Activated T-helper 17 cell treated with anti-CD3 and anti-CD28 coated beads, Interleukin-2, amount 50 U/mL, for 72 hours (primary cell): Measurements from ENCODE around the gene TMEM14A. TPM values are rescaled to one million over a fixed set of nuclear protein-coding genes. Genes with fewer than 3 reads are reported as not detected.
"Not testable (repeated sequence)": the region's sequence is repeated elsewhere in the genome, so short reads cannot be mapped to it uniquely, and the experiment has no call there.

Experiments
- ATAC-seq: fragments of 150-1000 bp; cut with Tn5 transposase; replicated peaks from 2 replicates; pipeline ENCODE4 v1.10.0; 2021; ENCODE audit warnings: mild to moderate bottlenecking, moderate library complexity
- H3K27ac Mint-ChIP-seq: one replicate; pipeline ENCODE4 v1.8.0; 2022; ENCODE audit warnings: mixed read lengths
- H3K27me3 Mint-ChIP-seq: one replicate; pipeline ENCODE4 v1.8.0; 2022; ENCODE audit warnings: mixed read lengths
- H3K36me3 Mint-ChIP-seq: one replicate; pipeline ENCODE4 v1.8.0; 2022; ENCODE audit warnings: low read depth, mild to moderate bottlenecking, mixed read lengths
- H3K4me1 Mint-ChIP-seq: one replicate; pipeline ENCODE4 v1.8.0; 2022; ENCODE audit warnings: mixed read lengths
- H3K4me3 Mint-ChIP-seq: one replicate; pipeline ENCODE4 v1.8.0; 2022; ENCODE audit warnings: mild to moderate bottlenecking, mixed read lengths
- H3K9me3 Mint-ChIP-seq: one replicate; pipeline ENCODE4 v1.8.0; 2022; ENCODE audit warnings: mixed read lengths
- total RNA-seq, 2 donors: library from RNA; stranded (reverse); gene quantifications; one replicate each; pipeline ENCODE4 v1.2.3, GENCODE V29; 2022

The TMEM14A gene
- total RNA-seq, 2 donors from 2014 or later, result 14.1 to 20.3 TPM

DNA sequence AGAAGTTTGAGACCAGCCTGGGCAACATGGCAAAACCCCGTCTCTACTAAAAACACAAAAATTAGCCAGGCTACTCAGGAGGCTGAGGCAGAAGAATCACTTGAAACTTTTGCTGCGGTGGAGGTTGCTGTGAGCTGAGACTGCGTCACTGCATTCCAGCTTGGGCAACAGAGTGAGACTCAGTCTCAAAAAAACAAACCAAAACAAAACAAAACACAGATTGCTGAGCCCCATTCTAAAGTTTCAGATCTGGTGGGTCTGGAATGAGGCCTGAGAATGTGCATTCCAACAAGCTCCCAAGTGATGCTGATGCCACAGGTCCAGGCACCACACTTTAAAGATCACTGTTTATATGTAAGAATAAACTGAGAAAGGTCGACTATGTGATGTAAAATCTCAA lies 24.9 kb upstream of the TMEM14A start:
- no peaks in the 10 kb centered on the region for H3K36me3 Mint-ChIP-seq
- no peaks in the 10 kb centered on the region for H3K9me3 Mint-ChIP-seq
- H3K4me1 Mint-ChIP-seq, result no peaks in the 10 kb centered on the region
- no peak overlapping the region for H3K27ac Mint-ChIP-seq
- H3K4me3 Mint-ChIP-seq, result no peak overlapping the region
- ATAC-seq, result no peak
- H3K27me3 Mint-ChIP-seq, result peaks cover 31% of the 10 kb centered on the region

DNA sequence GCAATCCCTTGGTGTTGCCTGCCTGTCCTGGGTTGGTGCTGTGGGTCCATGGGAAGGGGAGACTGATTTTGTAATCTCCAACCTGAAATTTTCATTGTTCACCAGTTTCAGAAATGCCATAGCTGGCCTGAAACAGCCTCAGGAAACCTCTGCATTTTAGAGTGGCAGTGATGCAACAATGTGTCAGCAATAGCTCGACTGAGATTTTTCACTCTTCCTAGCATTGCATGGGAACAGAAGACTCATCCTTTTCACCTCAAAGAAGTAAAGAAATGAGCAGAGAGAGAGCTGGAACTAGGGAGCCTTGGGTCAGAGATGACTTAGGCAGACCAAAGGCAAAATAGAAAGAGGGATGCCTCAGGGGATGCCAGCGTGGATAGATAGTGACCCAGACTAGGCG lies 23.7 kb upstream of the TMEM14A start:
- no peak overlapping the region for H3K27ac Mint-ChIP-seq

DNA sequence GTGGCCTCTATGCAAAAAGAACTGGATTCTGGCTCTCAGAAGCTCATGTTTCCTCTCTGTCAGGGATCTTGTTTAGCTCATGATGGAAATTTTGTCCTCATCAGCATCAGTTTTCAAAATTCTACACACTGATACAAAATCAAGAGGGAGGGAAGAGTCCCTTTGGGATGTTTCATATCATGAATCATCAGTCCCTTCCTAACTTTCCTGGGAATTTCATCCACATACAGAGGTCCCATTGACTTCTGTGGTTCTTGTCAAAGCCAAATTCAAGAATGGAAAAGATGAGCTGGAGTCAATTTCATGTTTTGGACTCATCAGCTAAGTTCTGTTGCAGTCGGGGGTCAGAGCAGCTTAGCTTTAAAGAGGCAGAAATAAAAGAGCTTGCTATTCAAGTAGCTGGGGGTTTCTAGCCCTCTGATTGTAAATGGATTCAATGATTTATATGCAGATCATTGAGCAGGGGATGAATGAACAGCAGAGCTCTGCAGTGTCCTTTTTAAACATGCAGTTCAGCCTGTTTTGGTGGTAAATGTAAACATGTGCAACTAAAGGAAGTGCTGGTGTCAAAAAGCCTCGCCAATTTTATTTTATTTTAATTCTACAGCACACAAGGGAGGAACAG lies 21.3 kb upstream of the TMEM14A start:
- Mint-ChIP-seq H3K4me1 (peaks cover 5% of the 10 kb centered on the region), H3K27ac (no peak overlapping the region), H3K9me3 (no peaks in the 10 kb centered on the region), H3K27me3 (peaks cover 33% of the 10 kb centered on the region), H3K4me3 (no peak overlapping the region), H3K36me3 (no peaks in the 10 kb centered on the region)
- ATAC-seq, result no peak

More for the DNA sequence above, 23.7 kb upstream of the TMEM14A start:
- H3K36me3 Mint-ChIP-seq, result no peaks in the 10 kb centered on the region
- peak; percentile 31 for ATAC-seq
- H3K9me3 Mint-ChIP-seq, result no peaks in the 10 kb centered on the region
- peaks cover 5% of the 10 kb centered on the region for H3K4me1 Mint-ChIP-seq
- H3K4me3 Mint-ChIP-seq, result no peak overlapping the region
- peaks cover 27% of the 10 kb centered on the region for H3K27me3 Mint-ChIP-seq

DNA sequence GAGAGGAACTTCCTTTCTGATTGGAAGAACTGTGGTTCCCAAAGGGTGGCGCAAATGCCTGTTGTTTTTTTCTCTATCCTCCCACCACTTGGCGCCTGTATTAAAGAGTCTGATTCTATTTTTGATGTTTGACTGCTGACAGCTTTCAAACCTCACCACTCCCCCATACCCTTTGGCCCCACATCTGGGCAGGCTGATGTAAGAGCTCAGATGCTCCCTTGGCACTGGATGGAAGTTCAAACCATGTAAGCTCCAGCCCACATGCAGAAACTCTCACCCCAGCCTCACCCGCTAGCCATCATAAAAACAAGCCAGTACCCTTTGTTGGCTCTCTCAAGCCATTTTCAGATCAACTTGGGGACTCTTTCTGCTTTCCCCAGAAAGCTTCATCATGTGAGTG lies 20.0 kb upstream of the TMEM14A start:
- H3K4me1 Mint-ChIP-seq, result peaks cover 5% of the 10 kb centered on the region
- H3K36me3 Mint-ChIP-seq, result no peaks in the 10 kb centered on the region
- no peak overlapping the region for H3K4me3 Mint-ChIP-seq
- H3K27ac Mint-ChIP-seq, result no peak overlapping the region
- peaks cover 28% of the 10 kb centered on the region for H3K27me3 Mint-ChIP-seq
- no peaks in the 10 kb centered on the region for H3K9me3 Mint-ChIP-seq
- ATAC-seq, result no peak

DNA sequence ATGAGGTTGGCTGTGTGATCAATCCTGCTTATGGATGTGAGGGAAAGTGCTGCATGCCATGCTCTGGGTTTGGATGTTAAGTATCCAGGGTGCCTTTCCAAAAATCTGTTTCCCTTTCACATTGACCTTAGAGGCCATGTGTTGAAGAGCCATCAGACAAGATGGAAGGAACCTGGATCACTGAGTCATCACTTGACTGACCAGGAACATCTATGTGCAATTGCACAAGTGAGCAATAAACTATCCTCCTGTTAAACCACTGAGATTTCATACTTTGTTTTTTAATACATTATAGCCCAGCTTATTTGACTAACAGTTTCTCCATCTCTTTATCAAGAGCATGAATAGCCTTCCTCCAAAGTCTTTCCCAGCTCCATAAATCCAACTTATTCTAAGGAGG lies 17.8 kb upstream of the TMEM14A start:
- ATAC-seq, result no peak
- Mint-ChIP-seq H3K27ac (no peak overlapping the region), H3K9me3 (no peaks in the 10 kb centered on the region), H3K4me3 (no peak overlapping the region), H3K4me1 (peaks cover 5% of the 10 kb centered on the region), H3K36me3 (no peaks in the 10 kb centered on the region), H3K27me3 (peaks cover 24% of the 10 kb centered on the region)

DNA sequence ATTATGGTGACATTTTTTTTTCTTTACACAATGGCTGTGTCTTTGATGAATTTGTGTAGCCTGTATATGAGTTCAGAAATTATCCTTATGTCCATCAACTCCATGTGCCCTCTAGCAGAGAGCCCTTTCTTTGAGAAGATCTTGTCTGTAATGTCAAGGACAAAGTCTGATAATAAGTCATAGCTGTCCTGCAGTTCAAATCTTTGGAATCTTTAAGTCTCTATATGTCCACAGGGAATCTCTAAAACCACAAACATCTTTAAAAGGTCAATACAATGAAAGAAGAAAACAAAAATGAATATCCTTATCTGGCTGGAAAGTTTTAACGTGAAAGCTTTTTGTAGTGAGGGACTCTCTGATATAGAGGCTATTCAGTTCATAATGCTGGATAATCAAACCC lies 16.9 kb upstream of the TMEM14A start:
- ATAC-seq, result no peak
- peaks cover 5% of the 10 kb centered on the region for H3K4me1 Mint-ChIP-seq
- H3K27ac Mint-ChIP-seq, result no peak overlapping the region

DNA sequence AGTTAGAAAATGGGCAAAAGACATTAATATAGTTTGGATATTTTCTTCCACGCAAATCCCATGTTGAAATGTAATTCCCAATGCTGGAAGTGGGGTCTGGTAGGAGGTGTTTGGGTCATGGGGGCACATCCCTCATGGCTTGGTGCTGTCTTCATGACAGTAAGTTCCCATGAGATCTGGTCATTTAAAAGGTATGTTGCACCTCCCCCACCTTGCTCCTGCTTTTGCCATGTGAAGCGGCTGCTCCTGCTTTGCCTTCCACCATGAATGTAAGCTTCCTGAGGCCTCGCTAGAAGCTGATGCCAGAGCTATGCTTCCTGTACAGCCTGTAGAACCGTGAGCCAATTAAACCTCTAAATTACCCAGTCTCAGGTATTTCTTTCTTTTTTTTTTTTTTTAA lies 16.3 kb upstream of the TMEM14A start:
- Mint-ChIP-seq H3K36me3 (no peaks in the 10 kb centered on the region), H3K9me3 (no peaks in the 10 kb centered on the region), H3K27ac (no peak overlapping the region), H3K4me1 (peaks cover 5% of the 10 kb centered on the region), H3K4me3 (no peak overlapping the region), H3K27me3 (peaks cover 18% of the 10 kb centered on the region)
- ATAC-seq, result no peak

More for the DNA sequence above, 16.9 kb upstream of the TMEM14A start:
- Mint-ChIP-seq H3K27me3 (peaks cover 19% of the 10 kb centered on the region), H3K9me3 (no peaks in the 10 kb centered on the region), H3K36me3 (no peaks in the 10 kb centered on the region), H3K4me3 (no peak overlapping the region)

DNA sequence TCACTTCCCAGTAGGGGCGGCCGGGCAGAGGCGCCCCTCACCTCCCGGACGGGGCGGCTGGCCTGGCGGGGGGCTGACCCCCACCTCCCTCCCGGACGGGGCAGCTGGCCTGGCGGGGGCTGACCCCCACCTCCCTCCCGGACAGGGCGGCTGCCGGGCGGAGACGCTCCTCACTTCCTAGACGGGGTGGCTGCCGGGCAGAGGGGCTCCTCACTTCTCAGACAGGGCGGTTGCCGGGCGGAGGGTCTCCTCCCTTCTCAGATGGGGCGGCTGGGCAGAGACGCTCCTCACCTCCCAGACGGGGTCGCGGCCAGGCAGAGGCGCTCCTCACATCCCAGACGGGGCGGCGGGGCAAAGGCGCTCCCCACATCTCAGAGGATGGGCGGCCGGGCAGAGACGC lies 15.0 kb upstream of the TMEM14A start:
- H3K4me1 Mint-ChIP-seq, H3K27ac Mint-ChIP-seq, H3K4me3 Mint-ChIP-seq, H3K36me3 Mint-ChIP-seq, H3K9me3 Mint-ChIP-seq, ATAC-seq: not testable (repeated sequence)
- peaks cover 18% of the 10 kb centered on the region for H3K27me3 Mint-ChIP-seq

DNA sequence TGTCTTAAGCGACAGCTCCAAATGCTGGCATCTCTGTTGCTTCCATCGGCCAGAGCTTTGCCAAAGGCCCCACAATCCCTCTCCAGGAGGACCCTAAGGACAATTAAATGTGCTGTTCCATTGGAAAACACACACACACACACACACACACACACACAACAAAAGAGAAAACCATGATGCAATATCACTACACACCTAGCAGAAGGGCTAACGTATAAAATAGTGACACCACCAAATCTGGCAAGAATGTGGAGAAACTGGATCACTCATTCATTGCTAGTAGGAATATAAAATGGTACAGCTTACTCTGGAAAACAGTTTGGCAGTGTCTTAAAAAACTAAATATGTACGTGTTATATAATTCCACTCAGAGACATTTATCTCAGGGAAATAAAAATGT lies 13.0 kb upstream of the TMEM14A start:
- Mint-ChIP-seq H3K27me3 (peaks cover 15% of the 10 kb centered on the region), H3K27ac (no peak overlapping the region), H3K36me3 (no peaks in the 10 kb centered on the region), H3K4me3 (no peak overlapping the region), H3K4me1 (no peaks in the 10 kb centered on the region), H3K9me3 (no peaks in the 10 kb centered on the region)
- no peak for ATAC-seq

DNA sequence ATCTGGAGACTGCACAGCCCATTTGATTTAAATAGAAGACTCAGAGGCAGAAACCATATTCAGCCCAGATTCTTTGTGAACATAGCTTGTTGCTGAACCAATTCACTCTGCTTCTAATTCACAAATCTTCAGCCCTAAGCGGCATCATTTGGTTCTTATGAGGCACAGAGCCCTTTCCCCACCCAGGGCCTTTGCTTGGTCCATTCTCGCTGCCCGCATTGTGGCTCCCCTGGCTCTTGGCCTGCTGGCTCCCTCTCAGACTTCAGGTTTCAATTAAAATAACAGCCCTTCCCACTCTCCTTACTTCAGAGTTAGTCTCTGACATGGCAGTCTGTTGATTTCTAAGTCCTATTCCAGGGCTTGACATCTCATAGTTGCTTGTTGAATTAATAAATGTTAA lies 9.4 kb upstream of the TMEM14A start:
- Mint-ChIP-seq H3K27me3 (peaks cover 5% of the 10 kb centered on the region), H3K27ac (no peak overlapping the region), H3K4me1 (no peaks in the 10 kb centered on the region), H3K9me3 (no peaks in the 10 kb centered on the region), H3K4me3 (no peak overlapping the region), H3K36me3 (no peaks in the 10 kb centered on the region)
- ATAC-seq, result no peak

DNA sequence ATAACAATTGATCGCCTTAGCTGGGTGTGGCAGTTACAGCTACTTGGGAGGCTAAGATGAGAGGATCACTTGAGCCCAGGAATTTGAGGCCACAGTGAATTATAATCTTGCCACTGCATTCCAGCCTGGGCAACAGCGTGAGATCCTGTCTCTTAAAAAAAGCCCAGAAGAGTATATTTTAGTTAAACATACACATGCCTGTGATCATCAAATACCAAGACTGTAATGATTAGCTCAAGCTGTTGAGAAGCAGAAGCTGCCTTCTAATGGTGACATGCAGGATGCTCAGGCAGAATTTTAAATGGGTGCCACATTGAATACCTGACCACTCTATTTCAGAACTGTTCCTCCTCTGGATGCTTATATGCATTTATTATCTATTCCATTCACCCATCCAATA lies 8.9 kb upstream of the TMEM14A start:
- Mint-ChIP-seq H3K27me3 (peaks cover 5% of the 10 kb centered on the region), H3K27ac (no peak overlapping the region), H3K4me1 (no peaks in the 10 kb centered on the region), H3K9me3 (no peaks in the 10 kb centered on the region), H3K36me3 (no peaks in the 10 kb centered on the region), H3K4me3 (no peak overlapping the region)
- no peak for ATAC-seq

DNA sequence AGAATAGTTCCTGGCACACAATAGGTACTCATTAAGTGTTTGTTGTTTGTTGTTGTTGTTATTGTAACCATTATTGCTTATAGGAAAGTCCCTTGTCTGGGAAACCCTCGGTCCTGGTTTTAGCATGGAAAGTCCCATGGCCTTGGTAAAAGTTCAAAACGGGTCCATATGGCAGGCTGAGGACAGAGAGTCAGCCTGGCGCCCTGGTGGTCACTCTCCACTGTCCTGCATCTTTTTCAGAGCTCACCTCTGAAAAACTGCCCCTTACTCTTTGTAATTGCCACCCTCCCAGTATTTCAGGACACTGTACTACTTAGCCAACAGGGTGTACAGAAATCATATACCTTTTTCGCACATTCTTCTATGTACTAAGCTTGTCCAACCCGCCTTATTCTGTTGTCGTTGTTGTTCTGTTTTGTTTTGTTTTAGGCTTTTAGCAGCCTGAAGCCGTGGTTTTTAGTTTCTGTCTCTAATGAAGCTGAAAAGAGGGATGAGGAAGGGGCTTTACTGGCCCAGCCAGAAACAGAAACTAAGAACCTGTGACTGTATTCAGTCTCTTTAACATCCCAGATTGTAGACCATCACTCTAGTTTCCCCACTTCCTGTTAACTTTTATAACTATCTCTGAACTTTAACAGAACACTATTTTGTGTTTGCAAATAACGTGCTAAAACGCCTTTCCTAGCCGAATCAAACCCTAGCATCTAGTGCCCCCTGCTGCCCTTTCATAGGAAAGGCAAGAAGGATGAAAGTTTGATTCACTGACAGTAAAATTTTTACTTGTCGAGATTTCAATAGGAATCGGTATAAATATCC lies 7.6 kb upstream of the TMEM14A start:
- no peaks in the 10 kb centered on the region for H3K9me3 Mint-ChIP-seq

DNA sequence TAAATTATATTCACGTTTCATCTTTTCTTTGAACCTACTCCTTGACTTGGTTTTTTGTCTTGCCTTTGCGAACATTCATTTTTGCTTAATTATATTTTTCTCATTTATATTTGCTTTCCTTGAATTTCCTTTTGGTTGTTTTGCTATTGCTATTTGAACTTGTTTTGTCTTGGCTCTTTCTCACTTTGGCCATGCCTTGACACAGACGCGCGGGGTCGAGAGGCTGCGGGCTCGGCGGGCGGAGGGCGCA lies 7.1 kb upstream of the TMEM14A start:
- no peaks in the 10 kb centered on the region for H3K27me3 Mint-ChIP-seq
- no peaks in the 10 kb centered on the region for H3K4me1 Mint-ChIP-seq
- H3K9me3 Mint-ChIP-seq, result no peaks in the 10 kb centered on the region

More for the DNA sequence above, 7.6 kb upstream of the TMEM14A start:
- peak; percentile 59 for ATAC-seq
- Mint-ChIP-seq H3K4me1 (no peaks in the 10 kb centered on the region), H3K36me3 (no peaks in the 10 kb centered on the region), H3K27me3 (no peaks in the 10 kb centered on the region), H3K27ac (no peak overlapping the region), H3K4me3 (no peak overlapping the region)

DNA sequence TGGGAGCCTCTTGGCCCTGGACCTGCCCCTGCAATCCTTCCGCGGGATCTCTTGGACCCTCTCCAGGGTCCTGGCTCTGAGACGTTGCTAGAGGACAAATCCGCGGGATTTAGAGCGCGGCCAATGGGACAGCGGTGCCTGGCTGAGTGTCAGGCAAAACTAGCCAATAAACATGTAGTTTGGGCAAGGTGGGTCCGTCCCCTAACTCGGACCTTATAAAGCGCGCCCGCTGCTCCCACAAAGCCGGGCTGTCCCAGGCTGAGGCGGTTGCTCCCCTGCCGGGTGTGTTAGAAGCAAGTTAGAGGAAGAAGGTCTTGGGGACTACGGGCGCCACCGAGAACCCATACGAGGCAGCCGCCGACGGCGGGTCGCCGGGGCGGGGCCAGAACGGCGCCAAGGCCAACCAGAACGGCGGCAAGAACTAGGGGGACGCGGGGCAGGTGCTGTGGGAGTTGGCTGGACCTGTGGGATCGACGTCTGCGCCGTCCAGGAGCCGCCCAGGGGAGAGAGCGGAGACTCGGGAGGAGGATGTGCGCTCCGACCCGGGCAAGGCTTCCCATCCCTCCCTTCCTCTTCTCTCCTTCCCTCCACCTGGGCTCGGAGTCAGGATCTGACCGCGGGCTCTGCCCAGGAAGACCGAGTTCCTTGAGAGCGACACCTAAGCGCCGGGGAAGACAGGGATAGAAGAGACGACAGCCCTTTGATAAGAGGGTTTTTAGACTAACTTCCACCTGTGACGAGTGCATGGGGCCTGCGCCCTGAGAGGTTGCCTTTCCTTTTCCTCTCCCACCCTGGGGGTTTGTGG lies 6.5 kb upstream of the TMEM14A start:
- Mint-ChIP-seq H3K36me3 (no peaks in the 10 kb centered on the region), H3K27me3 (no peaks in the 10 kb centered on the region), H3K4me3 (no peak overlapping the region), H3K27ac (no peak overlapping the region), H3K9me3 (no peaks in the 10 kb centered on the region), H3K4me1 (no peaks in the 10 kb centered on the region)
- peak; percentile 97 for ATAC-seq

More for the DNA sequence above, 7.1 kb upstream of the TMEM14A start:
- no peak overlapping the region for H3K27ac Mint-ChIP-seq
- no peak for ATAC-seq
- no peaks in the 10 kb centered on the region for H3K36me3 Mint-ChIP-seq
- no peak overlapping the region for H3K4me3 Mint-ChIP-seq
